ENCODE data around the gene MARK3.
"Not testable (repeated sequence)": the region's sequence is repeated elsewhere in the genome, so short reads cannot be mapped to it uniquely, and the experiment has no call there.

MARK3 gene

GRCh38 chr14:103496776-103497175 is 111.6 kb downstream of the MARK3 start:
- DNase-seq, result no peak

- DNase-seq, result no peak
These were observed 114.5 kb downstream of the MARK3 start for GRCh38 chr14:103499709-103500108.

- DNase-seq, result peak; percentile 90 to 95
These were observed 115.2 kb downstream of the MARK3 start for GRCh38 chr14:103500148-103500990.

- no peak for DNase-seq
These were observed 116.0 kb downstream of the MARK3 start for GRCh38 chr14:103501041-103501870.

- no peak for DNase-seq
These were observed 116.9 kb downstream of the MARK3 start for GRCh38 chr14:103501921-103502669.

GRCh38 chr14:103502877-103503276 is 117.7 kb downstream of the MARK3 start:
- DNase-seq, result no peak

- DNase-seq, result no peak
These were observed 118.1 kb downstream of the MARK3 start for GRCh38 chr14:103503296-103503695.

GRCh38 chr14:103504991-103505565 is 119.9 kb downstream of the MARK3 start:
- no peak for DNase-seq

- no peak for DNase-seq
These were observed 122.5 kb downstream of the MARK3 start for GRCh38 chr14:103507751-103508150.

- DNase-seq, result no peak
These were observed 123.5 kb downstream of the MARK3 start for GRCh38 chr14:103508521-103509329.

- DNase-seq, result no peak
These were observed 124.9 kb downstream of the MARK3 start for GRCh38 chr14:103509864-103510723.

- no peak for DNase-seq
These were observed 125.8 kb downstream of the MARK3 start for GRCh38 chr14:103510724-103511693.

GRCh38 chr14:103512180-103512579 is 127.0 kb downstream of the MARK3 start:
- not testable (repeated sequence) for DNase-seq

GRCh38 chr14:103512701-103513611 is 127.7 kb downstream of the MARK3 start:
- DNase-seq, result peak in 1 of 2 donors; percentile 76

GRCh38 chr14:103514596-103515421 is 129.6 kb downstream of the MARK3 start:
- no peak for DNase-seq

GRCh38 chr14:103516426-103517173 is 131.4 kb downstream of the MARK3 start:
- DNase-seq, result no peak

GRCh38 chr14:103517174-103517566 is 132.0 kb downstream of the MARK3 start:
- DNase-seq, result no peak

Data from hippocampal formation (tissue), 2 donors.